NCI-H345 treated with DMSO at 0.1 percent for 48 hours (cell line): ENCODE results near the gene PSORS1C2.
"Not testable (repeated sequence)": the region's sequence is repeated elsewhere in the genome, so short reads cannot be mapped to it uniquely, and the experiment has no call there.

ENCODE experiments used
- DNase-seq: peaks from one replicate; lab custom pipeline; 2025; ENCODE audit not compliant: unreplicated experiment; lab: John Stamatoyannopoulos, UW

Gene PSORS1C2

GRCh38 chr6:31138982-31139381 lies at the start of gene PSORS1C2:
PSORS1C2 (minus strand) TSS chr6:31139066; CDS start chr6:31139026, 40 bp downstream.
- DNase-seq = no peak

GRCh38 chr6:31187780-31188194 lies 48.9 kb upstream of the PSORS1C2 start:
- no peak for DNase-seq

GRCh38 chr6:31186052-31186734 lies 47.3 kb upstream of the PSORS1C2 start:
- no peak for DNase-seq

GRCh38 chr6:31185695-31186051 lies 46.8 kb upstream of the PSORS1C2 start:
- DNase-seq = not testable (repeated sequence)

- not testable (repeated sequence) for DNase-seq
These were observed 45.0 kb upstream of the PSORS1C2 start for GRCh38 chr6:31183859-31184258.

- DNase-seq = not testable (repeated sequence)
These were observed 44.4 kb upstream of the PSORS1C2 start for GRCh38 chr6:31183287-31183686.

- DNase-seq = no peak
These were observed 41.6 kb upstream of the PSORS1C2 start for GRCh38 chr6:31180500-31180899.

GRCh38 chr6:31179896-31180295 lies 41.0 kb upstream of the PSORS1C2 start:
- no peak for DNase-seq

- DNase-seq = no peak
These were observed 40.1 kb upstream of the PSORS1C2 start for GRCh38 chr6:31179042-31179386.

GRCh38 chr6:31178143-31179041 lies 39.5 kb upstream of the PSORS1C2 start:
- DNase-seq = no peak

- DNase-seq = no peak
These were observed 37.1 kb upstream of the PSORS1C2 start for GRCh38 chr6:31175971-31176370.

GRCh38 chr6:31174378-31174777 lies 35.5 kb upstream of the PSORS1C2 start:
- no peak for DNase-seq

- no peak for DNase-seq
These were observed 34.5 kb upstream of the PSORS1C2 start for GRCh38 chr6:31173406-31173805.

GRCh38 chr6:31172973-31173384 lies 34.1 kb upstream of the PSORS1C2 start:
- no peak for DNase-seq

GRCh38 chr6:31171931-31172905 lies 33.4 kb upstream of the PSORS1C2 start:
- no peak for DNase-seq

GRCh38 chr6:31170987-31171671 lies 32.3 kb upstream of the PSORS1C2 start:
- DNase-seq = no peak

- no peak for DNase-seq
These were observed 31.7 kb upstream of the PSORS1C2 start, which contains the start of gene POU5F1 for GRCh38 chr6:31170600-31170881. POU5F1 (minus strand) TSS chr6:31170682; CDS start chr6:31170620, 62 bp downstream.

- DNase-seq = not testable (repeated sequence)
These were observed 31.2 kb upstream of the PSORS1C2 start for GRCh38 chr6:31169858-31170599.

- no peak for DNase-seq
These were observed 30.4 kb upstream of the PSORS1C2 start for GRCh38 chr6:31169123-31169857.
